ENCODE results near the gene WNT1.

Gene WNT1

GRCh38 chr12:48973941-48974673, 4.0 kb upstream of the WNT1 start:
- no peaks in the 10 kb centered on the region for H3K36me3 ChIP-seq
- peaks cover 2% of the 10 kb centered on the region; the same call in 1 of the 2 replicates for H3K4me1 ChIP-seq
- no peaks in the 10 kb centered on the region for H3K9me3 ChIP-seq
- peak; percentile 53 for TF ChIP-seq CTCF (IDR thresholded peaks at IDR 0.05; ENCODE audit: low read depth, low read length)
- no peak overlapping the region for H3K4me3 ChIP-seq (ENCODE audit: low read depth, low read length)
- peaks cover 77% of the 10 kb centered on the region for H3K27me3 ChIP-seq
- DNase-seq = peak; percentile 74

GRCh38 chr12:48977290-48978281, 536 bp upstream of the WNT1 start:
- DNase-seq = peak; percentile 83
- Histone ChIP-seq H3K4me3 (ENCODE audit: low read depth, low read length) (no peak overlapping the region), H3K27me3 (peaks cover 79% of the 10 kb centered on the region)

GRCh38 chr12:48978741-48979601, 849 bp downstream of the WNT1 start:
- H3K4me3 ChIP-seq (ENCODE audit: low read depth, low read length) = no peak overlapping the region
- DNase-seq = no peak
- TF ChIP-seq CTCF (IDR thresholded peaks at IDR 0.05; ENCODE audit: low read depth, low read length) = no peak
- H3K9me3 ChIP-seq = no peaks in the 10 kb centered on the region
- H3K27me3 ChIP-seq = peaks cover 75% of the 10 kb centered on the region
- peaks cover 2% of the 10 kb centered on the region; the same call in 1 of the 2 replicates for H3K4me1 ChIP-seq
- H3K36me3 ChIP-seq = no peaks in the 10 kb centered on the region

More at GRCh38 chr12:48977290-48978281, 536 bp upstream of the WNT1 start:
- peak; percentile 69 for TF ChIP-seq CTCF (IDR thresholded peaks at IDR 0.05; ENCODE audit: low read depth, low read length)
- Histone ChIP-seq H3K9me3 (no peaks in the 10 kb centered on the region), H3K36me3 (no peaks in the 10 kb centered on the region), H3K4me1 (peaks cover 2% of the 10 kb centered on the region; the same call in 1 of the 2 replicates)

- H3K9me3 ChIP-seq = no peaks in the 10 kb centered on the region
- no peak for TF ChIP-seq CTCF (IDR thresholded peaks at IDR 0.05; ENCODE audit: low read depth, low read length)
- H3K27me3 ChIP-seq = peaks cover 78% of the 10 kb centered on the region
- no peak overlapping the region for H3K4me3 ChIP-seq (ENCODE audit: low read depth, low read length)
- H3K36me3 ChIP-seq = no peaks in the 10 kb centered on the region
- peaks cover 2% of the 10 kb centered on the region; the same call in 1 of the 2 replicates for H3K4me1 ChIP-seq
- no peak for DNase-seq
These were observed 1.7 kb downstream of the WNT1 start for GRCh38 chr12:48979602-48980388.

GRCh38 chr12:48980389-48980952, 2.3 kb downstream of the WNT1 start:
- TF ChIP-seq CTCF (IDR thresholded peaks at IDR 0.05; ENCODE audit: low read depth, low read length) = no peak
- H3K9me3 ChIP-seq = no peaks in the 10 kb centered on the region
- H3K4me3 ChIP-seq (ENCODE audit: low read depth, low read length) = no peak overlapping the region
- H3K36me3 ChIP-seq = no peaks in the 10 kb centered on the region
- peak; percentile 31 for DNase-seq
- peaks cover 82% of the 10 kb centered on the region for H3K27me3 ChIP-seq
- H3K4me1 ChIP-seq = peaks cover 2% of the 10 kb centered on the region; the same call in 1 of the 2 replicates
